ENCODE results near the gene WWC2.

- TF ChIP-seq, protein P1, sequence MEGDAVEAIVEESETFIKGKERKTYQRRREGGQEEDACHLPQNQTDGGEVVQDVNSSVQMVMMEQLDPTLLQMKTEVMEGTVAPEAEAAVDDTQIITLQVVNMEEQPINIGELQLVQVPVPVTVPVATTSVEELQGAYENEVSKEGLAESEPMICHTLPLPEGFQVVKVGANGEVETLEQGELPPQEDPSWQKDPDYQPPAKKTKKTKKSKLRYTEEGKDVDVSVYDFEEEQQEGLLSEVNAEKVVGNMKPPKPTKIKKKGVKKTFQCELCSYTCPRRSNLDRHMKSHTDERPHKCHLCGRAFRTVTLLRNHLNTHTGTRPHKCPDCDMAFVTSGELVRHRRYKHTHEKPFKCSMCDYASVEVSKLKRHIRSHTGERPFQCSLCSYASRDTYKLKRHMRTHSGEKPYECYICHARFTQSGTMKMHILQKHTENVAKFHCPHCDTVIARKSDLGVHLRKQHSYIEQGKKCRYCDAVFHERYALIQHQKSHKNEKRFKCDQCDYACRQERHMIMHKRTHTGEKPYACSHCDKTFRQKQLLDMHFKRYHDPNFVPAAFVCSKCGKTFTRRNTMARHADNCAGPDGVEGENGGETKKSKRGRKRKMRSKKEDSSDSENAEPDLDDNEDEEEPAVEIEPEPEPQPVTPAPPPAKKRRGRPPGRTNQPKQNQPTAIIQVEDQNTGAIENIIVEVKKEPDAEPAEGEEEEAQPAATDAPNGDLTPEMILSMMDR (conservative IDR thresholded peaks at IDR 0.05 in 1 of 2, IDR thresholded peaks at IDR 0.05 in 1 of 2; ENCODE audit: extremely low read depth in 1 of 2, insufficient read depth in 1 of 2, low read depth in 1 of 2, low read length in 2 of 2) = no peak
- TF ChIP-seq EZH2 (IDR thresholded peaks at IDR 0.05; ENCODE audit: borderline replicate concordance, low read length) = no peak
Measured at GRCh38 chr4:183369073-183369472, 270.0 kb downstream of the WWC2 start.

All from mammary epithelial cell (primary cell).